ENCODE data around the gene ALPL.
"Not testable (repeated sequence)": the region's sequence is repeated elsewhere in the genome, so short reads cannot be mapped to it uniquely, and the experiment has no call there.

ALPL gene

GRCh38 chr1:21507511-21508270, 1.5 kb upstream of the ALPL start:
- no peak for DNase-seq (ENCODE audit: low read depth in 2 of 2)

GRCh38 chr1:21508580-21509350, 458 bp upstream of the ALPL start:
- peak; percentile 24 to 65 for DNase-seq (ENCODE audit: low read depth in 2 of 2)

GRCh38 chr1:21510113-21510493, 880 bp downstream of the ALPL start:
- DNase-seq (ENCODE audit: low read depth in 2 of 2), result no peak

- DNase-seq (ENCODE audit: low read depth in 2 of 2), result no peak
Observed at GRCh38 chr1:21510885-21511578, 1.8 kb downstream of the ALPL start.

- no peak for DNase-seq (ENCODE audit: low read depth in 2 of 2)
Observed at GRCh38 chr1:21511579-21512522, 2.6 kb downstream of the ALPL start.

GRCh38 chr1:21514245-21514644, 5.0 kb downstream of the ALPL start:
- DNase-seq (ENCODE audit: low read depth in 2 of 2), result no peak

GRCh38 chr1:21517161-21517589, 8.0 kb downstream of the ALPL start:
- no peak for DNase-seq (ENCODE audit: low read depth in 2 of 2)

GRCh38 chr1:21517660-21518480, 8.6 kb downstream of the ALPL start:
- DNase-seq (ENCODE audit: low read depth in 2 of 2), result no peak

GRCh38 chr1:21518774-21519455, 9.7 kb downstream of the ALPL start:
- no peak for DNase-seq (ENCODE audit: low read depth in 2 of 2)

- DNase-seq (ENCODE audit: low read depth in 2 of 2), result not testable (repeated sequence)
Observed at GRCh38 chr1:21519486-21520070, 10.4 kb downstream of the ALPL start.

GRCh38 chr1:21520899-21521716, 11.9 kb downstream of the ALPL start:
- DNase-seq (ENCODE audit: low read depth in 2 of 2), result no peak

GRCh38 chr1:21521717-21522060, 12.5 kb downstream of the ALPL start:
- no peak for DNase-seq (ENCODE audit: low read depth in 2 of 2)

- no peak for DNase-seq (ENCODE audit: low read depth in 2 of 2)
Observed at GRCh38 chr1:21522525-21523038, 13.4 kb downstream of the ALPL start.

GRCh38 chr1:21523297-21523813, 14.1 kb downstream of the ALPL start:
- no peak for DNase-seq (ENCODE audit: low read depth in 2 of 2)

GRCh38 chr1:21524220-21524619, 15.0 kb downstream of the ALPL start:
- DNase-seq (ENCODE audit: low read depth in 2 of 2), result no peak

- DNase-seq (ENCODE audit: low read depth in 2 of 2), result no peak
Observed at GRCh38 chr1:21524686-21525339, 15.6 kb downstream of the ALPL start.

- no peak for DNase-seq (ENCODE audit: low read depth in 2 of 2)
Observed at GRCh38 chr1:21525340-21525717, 16.1 kb downstream of the ALPL start.

- DNase-seq (ENCODE audit: low read depth in 2 of 2), result no peak
Observed at GRCh38 chr1:21526441-21526840, 17.2 kb downstream of the ALPL start.
